H1 (cell line): Measurements from ENCODE around the gene RPRML. TPM values are rescaled to one million over a fixed set of nuclear protein-coding genes. Genes with fewer than 3 reads are reported as not detected.

Source experiments
- CTCF ChIA-PET: fragments of 300-600 bp; sonication (Branson Sonifier 250); formaldehyde crosslinking; loops from one replicate; lab custom pipeline; 2021; ENCODE audit not compliant: partially characterized antibody; lab: Charles Lee
- POLR2A ChIA-PET: fragments of 300-600 bp; sonication (Branson Sonifier 250); formaldehyde crosslinking; loops from one replicate; lab custom pipeline; 2021; ENCODE audit warnings: inconsistent platforms; ENCODE audit not compliant: partially characterized antibody; lab: Charles Lee
- DNase-seq, 2 experiments: peaks; one replicate each; pipeline versions ENCODE4 v3.0.0 to v3.0.0-alpha.2; 2010 to 2022; ENCODE audit warnings: low spot score in 2 of 2, low read depth in 1 of 2, mixed read lengths in 1 of 2
- FAIRE-seq: peaks from 2 replicates; lab custom pipeline; 2011; peaks lifted over from hg19 to GRCh38; lab: Jason Lieb, UNC
- H2AFZ ChIP-seq: 2 replicates; pipeline ENCODE4 v1.8.1; 2012; ENCODE audit warnings: low read length, inconsistent platforms
- H2AK5ac ChIP-seq: 2 replicates; pipeline ENCODE4 v1.6.1; 2013; ENCODE audit warnings: low read depth, low read length
- H2BK120ac ChIP-seq: replicated peaks from 2 replicates; pipeline ENCODE3; 2013; ENCODE audit warnings: low read depth, low read length, inconsistent platforms
- H2BK12ac ChIP-seq: 2 replicates; pipeline ENCODE4 v1.6.1; 2013; ENCODE audit warnings: low read depth, low read length
- H2BK15ac ChIP-seq: 2 replicates; pipeline ENCODE4 v1.6.1; 2013; ENCODE audit warnings: low read length
- H2BK20ac ChIP-seq: 2 replicates; pipeline ENCODE4 v1.6.1; 2013; ENCODE audit warnings: low read length
- H2BK5ac ChIP-seq: 2 replicates; pipeline ENCODE4 v1.6.1; 2013; ENCODE audit warnings: low read depth, low read length
- H3K14ac ChIP-seq: 2 replicates; pipeline ENCODE4 v1.6.1; 2013; ENCODE audit warnings: inconsistent platforms; ENCODE audit not compliant: insufficient read length
- H3K18ac ChIP-seq: 2 replicates; pipeline ENCODE4 v1.6.1; 2013; ENCODE audit warnings: low read length; ENCODE audit errors: extremely low read depth
- H3K23ac ChIP-seq: 2 replicates; pipeline ENCODE4 v1.6.1; 2013; ENCODE audit warnings: inconsistent platforms; ENCODE audit not compliant: insufficient read length
- H3K23me2 ChIP-seq: 2 replicates; pipeline ENCODE4 v1.6.1; 2013; ENCODE audit warnings: low read depth, low read length
- H3K27ac ChIP-seq: 2 replicates; pipeline ENCODE4 v1.6.1; 2011; ENCODE audit warnings: low read depth, low read length, inconsistent platforms
- H3K27me3 ChIP-seq, 4 experiments: replicated peaks in 1 of 4; 1 replicate in 1 of 4; 2 replicates in 3 of 4; pipeline versions ENCODE4 v1.6.1 to v1.8.1; 2011 to 2013; ENCODE audit warnings: low read length in 3 of 4, mild to moderate bottlenecking in 3 of 4, inconsistent platforms in 2 of 4, mixed read lengths in 2 of 4, moderate library complexity in 1 of 4; ENCODE audit not compliant: control insufficient read depth in 3 of 4, insufficient read depth in 3 of 4; ENCODE audit errors: extremely low read depth in 1 of 4
- H3K36me3 ChIP-seq, 4 experiments: 2 replicates each; pipeline versions ENCODE4 v1.6.1 to v1.8.1; 2011 to 2013; ENCODE audit warnings: mild to moderate bottlenecking in 4 of 4, low read length in 3 of 4, moderate library complexity in 2 of 4, control low read depth in 1 of 4, inconsistent platforms in 1 of 4; ENCODE audit not compliant: insufficient read depth in 4 of 4, control insufficient read depth in 2 of 4
- H3K4ac ChIP-seq: replicated peaks from 2 replicates; pipeline ENCODE3; 2013; ENCODE audit warnings: low read length, low read depth, mixed read lengths, inconsistent platforms; ENCODE audit not compliant: insufficient read length
- H3K4me1 ChIP-seq, 4 experiments: replicated peaks in 1 of 4; 1 replicate in 1 of 4; 2 replicates in 3 of 4; pipeline versions ENCODE4 v1.6.1 to v1.8.1; 2011 to 2013; ENCODE audit warnings: low read length in 3 of 4, inconsistent platforms in 2 of 4, mixed read lengths in 1 of 4; ENCODE audit not compliant: insufficient read depth in 4 of 4, control insufficient read depth in 3 of 4
- H3K4me2 ChIP-seq, 2 experiments: 2 replicates each; pipeline versions ENCODE4 v1.6.1 to v1.8.1; 2011 to 2013; ENCODE audit warnings: low read depth in 2 of 2, low read length in 2 of 2, control low read depth in 1 of 2, inconsistent platforms in 1 of 2, mild to moderate bottlenecking in 1 of 2; ENCODE audit not compliant: insufficient read depth in 1 of 2
- H3K4me3 ChIP-seq, 4 experiments: fragments of 200-600, 300-600 bp in 1 of 4; sonication (generic), shearing (Covaris generic), sonication (Bioruptor Twin) in 1 of 4; 2 replicates each; pipeline versions ENCODE4 v1.5.1 to v1.8.1; 2011 to 2016; ENCODE audit warnings: low read length in 4 of 4, low read depth in 3 of 4, control low read depth in 2 of 4, inconsistent platforms in 2 of 4, mild to moderate bottlenecking in 2 of 4, mixed read lengths in 1 of 4, moderate library complexity in 1 of 4; ENCODE audit not compliant: insufficient read depth in 2 of 4; ENCODE audit errors: extremely low read depth in 1 of 4
- H3K56ac ChIP-seq: replicated peaks from 2 replicates; pipeline ENCODE3; 2013; ENCODE audit warnings: low read depth, mild to moderate bottlenecking, mixed read lengths, low read length, inconsistent platforms; ENCODE audit not compliant: insufficient read length
- H3K79me1 ChIP-seq: 2 replicates; pipeline ENCODE4 v1.6.1; 2013; ENCODE audit warnings: low read depth, low read length, control low read depth
- H3K79me2 ChIP-seq, 2 experiments: 2 replicates each; pipeline versions ENCODE4 v1.6.1 to v1.8.1; 2012 to 2013; ENCODE audit warnings: low read length in 2 of 2, mild to moderate bottlenecking in 2 of 2, inconsistent platforms in 1 of 2; ENCODE audit not compliant: insufficient read depth in 2 of 2, control insufficient read depth in 1 of 2
- H3K9ac ChIP-seq, 4 experiments: replicated peaks in 1 of 4; 1 replicate in 1 of 4; 2 replicates in 3 of 4; pipeline versions ENCODE4 v1.6.1 to v1.8.1; 2011 to 2013; ENCODE audit warnings: low read depth in 3 of 4, low read length in 3 of 4, control low read depth in 2 of 4, mild to moderate bottlenecking in 2 of 4, moderate library complexity in 2 of 4, inconsistent platforms in 1 of 4; ENCODE audit errors: extremely low read depth in 1 of 4
- H3K9me3 ChIP-seq, 2 experiments: 2 replicates each; pipeline versions ENCODE4 v1.6.1 to v1.8.1; 2012 to 2013; ENCODE audit warnings: mild to moderate bottlenecking in 2 of 2, moderate library complexity in 2 of 2, control low read depth in 1 of 2, inconsistent platforms in 1 of 2, low read depth in 1 of 2, low read length in 1 of 2, mixed read lengths in 1 of 2; ENCODE audit not compliant: insufficient read depth in 2 of 2
- H4K20me1 ChIP-seq, 2 experiments: replicated peaks in 1 of 2; 2 replicates each; pipeline versions ENCODE3 to v1.8.1; 2011 to 2013; ENCODE audit warnings: inconsistent platforms in 2 of 2, low read length in 2 of 2, mild to moderate bottlenecking in 1 of 2; ENCODE audit not compliant: insufficient read depth in 2 of 2, control insufficient read depth in 1 of 2
- H4K5ac ChIP-seq: 2 replicates; pipeline ENCODE4 v1.6.1; 2013; ENCODE audit warnings: low read length, low read depth, mixed read lengths, inconsistent platforms; ENCODE audit not compliant: insufficient read length
- H4K8ac ChIP-seq: 2 replicates; pipeline ENCODE4 v1.8.0; 2013; ENCODE audit warnings: mild to moderate bottlenecking, moderate library complexity, low read length, inconsistent platforms; ENCODE audit not compliant: insufficient read depth; ENCODE audit errors: extremely low read depth
- H4K91ac ChIP-seq: replicated peaks from 2 replicates; pipeline ENCODE3; 2013; ENCODE audit warnings: low read length, mixed read lengths, inconsistent platforms; ENCODE audit not compliant: insufficient read length
- EZH2 ChIP-seq: fragments of 200-600 bp; sonication (generic); IDR thresholded peaks from 2 replicates; pipeline ENCODE4 v1.7.1; 2012; ENCODE audit warnings: low read depth, mild to moderate bottlenecking, moderate library complexity, low read length, inconsistent platforms; ENCODE audit not compliant: severe bottlenecking
- FOSL1 ChIP-seq: IDR thresholded peaks from 2 replicates; pipeline ENCODE4 v1.6.1; 2011; ENCODE audit warnings: mild to moderate bottlenecking, low read depth, low read length, moderate library complexity; ENCODE audit not compliant: insufficient read depth
- KDM1A ChIP-seq: fragments of 200-600, 300-600 bp; sonication (generic); IDR thresholded peaks from 2 replicates; pipeline ENCODE4 v1.7.1; 2016; ENCODE audit warnings: mild to moderate bottlenecking, low read length, borderline replicate concordance
- MAFK ChIP-seq: IDR thresholded peaks from 2 replicates; pipeline ENCODE4 v1.6.1; 2012; ENCODE audit warnings: low read depth, mild to moderate bottlenecking, improper control_type of control experiment, low read length
- RAD21 ChIP-seq, 2 experiments: IDR thresholded peaks in 1 of 2; conservative IDR thresholded peaks in 1 of 2; 2 replicates each; pipeline ENCODE4 v1.6.1; 2011; ENCODE audit warnings: low read depth in 2 of 2, low read length in 2 of 2, improper control_type of control experiment in 1 of 2, inconsistent platforms in 1 of 2, mild to moderate bottlenecking in 1 of 2, moderate library complexity in 1 of 2
- TAF1 ChIP-seq: IDR thresholded peaks from 2 replicates; pipeline ENCODE4 v1.6.1; 2011; ENCODE audit warnings: mild to moderate bottlenecking, low read depth, low read length
- WGBS, 2 experiments: shearing (Covaris generic) in 1 of 2; methylation state at CpG; one replicate each; pipeline versions ENCODE4 v1.1.6 to v1.1.7; 2013 to 2015; ENCODE audit warnings: low lambda C conversion rate in 2 of 2, mixed read lengths in 2 of 2, inconsistent platforms in 1 of 2, low coverage in 1 of 2, missing lambda C conversion rate in 1 of 2; ENCODE audit not compliant: insufficient replicate concordance in 2 of 2, insufficient coverage in 1 of 2, insufficient read length in 1 of 2; ENCODE audit errors: extremely low coverage in 1 of 2, missing lambda C conversion rate in 1 of 2; 5-methylcytosine and 5-hydroxymethylcytosine counted together
- polyA plus RNA-seq, 7 experiments: library from polyadenylated mRNA; depleted of rRNA in 3 of 7; stranded (reverse) in 5 of 7; unstranded in 2 of 7; fragments of >200 nt in 5 of 7; fragments of 200-250 nt in 2 of 7; gene quantifications; 1 replicate in 5 of 7; 2 replicates in 1 of 7; 4 replicates in 1 of 7; pipeline versions ENCODE4 v1.2.1 to v1.2.3, GENCODE V29; 2011 to 2013; ENCODE audit warnings: missing spikeins in 2 of 7, mixed read lengths in 2 of 7
- total RNA-seq: library from RNA; stranded (reverse); fragmentation: NEBNext Ultra II Directional; extraction: Animal tissue kit (Norgen Biotek cat#: 25700); gene quantifications from 2 replicates; pipeline ENCODE4 v1.2.1, GENCODE V29; 2021

Gene RPRML
- total and polyA plus RNA-seq, 2 of the 8 experiments (the other 6 are each of a cell fraction or from before 2014, with no cell fraction given), result 3.5 to 5.5 TPM

- Histone ChIP-seq H3K56ac (no peak overlapping the region), H3K79me1 (no peaks in the 10 kb centered on the region), H3K4ac (no peak overlapping the region), H4K91ac (no peak overlapping the region), H3K4me1 (no peaks in the 10 kb centered on the region), H4K8ac (no peak overlapping the region), H2AK5ac (no peak overlapping the region), H2BK20ac (no peak overlapping the region), H3K27ac (no peak overlapping the region), H3K4me2 (no peak overlapping the region), H2BK120ac (no peak overlapping the region), H3K9ac (no peak overlapping the region), H2BK15ac (no peak overlapping the region), H3K9me3 (no peaks in the 10 kb centered on the region), H3K79me2 (no peaks in the 10 kb centered on the region), H4K20me1 (no peaks in the 10 kb centered on the region), H3K18ac (no peak overlapping the region), H2BK5ac (no peak overlapping the region), H2AFZ (no peak overlapping the region), H3K27me3 (no peaks in the 10 kb centered on the region), H3K23me2 (no peaks in the 10 kb centered on the region), H3K36me3 (no peaks in the 10 kb centered on the region), H3K14ac (no peak overlapping the region), H4K5ac (no peak overlapping the region), H3K4me3 (no peak overlapping the region), H3K23ac (no peak overlapping the region), H2BK12ac (no peak overlapping the region)
- no peak for FAIRE-seq
- TF ChIP-seq EZH2, result no peak
- no peak for TF ChIP-seq MAFK
- no peak for TF ChIP-seq TAF1
- no peak for TF ChIP-seq KDM1A
- TF ChIP-seq FOSL1, result no peak
- no peak for TF ChIP-seq RAD21 (IDR thresholded peaks at IDR 0.05 in 1 of 2, conservative IDR thresholded peaks at IDR 0.05 in 1 of 2; ENCODE audit: low read depth in 2 of 2, low read length in 2 of 2)
- 90% methylated on average over 4 of the region's 4 CpGs; no CpG with 5 or more reads in 1 of the 2 experiments for WGBS, 2 experiments
- POLR2A ChIA-PET, result interaction anchor here (0.8 to 1.6 kb wide), 2 partner anchors 19 to 53 kb away, joined by 3 to 4 read pairs; no protein-coding TSS in a partner anchor
- no peak for DNase-seq
- CTCF ChIA-PET, result interaction anchor here (0.7 to 10.0 kb wide), 3 partner anchors 18 to 53 kb away, joined by 3 to 154 read pairs (median 8); no protein-coding TSS in a partner anchor
Measured at GRCh38 chr17:46995841-46996571, 17.0 kb upstream of the RPRML start.
